Measurements from ENCODE around the gene KMT2C.
"Not testable (repeated sequence)": the region's sequence is repeated elsewhere in the genome, so short reads cannot be mapped to it uniquely, and the experiment has no call there.

GRCh38 chr7:152441168-152441567 lies 5.4 kb upstream of the KMT2C start:
- not testable (repeated sequence) for TF ChIP-seq POLR2A (IDR thresholded peaks at IDR 0.05; ENCODE audit: low read depth); CTCF (IDR thresholded peaks at IDR 0.05); POLR2AphosphoS5 (IDR thresholded peaks at IDR 0.05); EP300 (IDR thresholded peaks at IDR 0.05)

Measured in esophagus muscularis mucosa (tissue), 4 donors.